ENCODE data around the gene BICRAL.
A peak's percentile ranks its signal among the peaks of the same experiment; 100 is the strongest.
"Not testable (repeated sequence)": the region's sequence is repeated elsewhere in the genome, so short reads cannot be mapped to it uniquely, and the experiment has no call there.

BICRAL gene

DNA sequence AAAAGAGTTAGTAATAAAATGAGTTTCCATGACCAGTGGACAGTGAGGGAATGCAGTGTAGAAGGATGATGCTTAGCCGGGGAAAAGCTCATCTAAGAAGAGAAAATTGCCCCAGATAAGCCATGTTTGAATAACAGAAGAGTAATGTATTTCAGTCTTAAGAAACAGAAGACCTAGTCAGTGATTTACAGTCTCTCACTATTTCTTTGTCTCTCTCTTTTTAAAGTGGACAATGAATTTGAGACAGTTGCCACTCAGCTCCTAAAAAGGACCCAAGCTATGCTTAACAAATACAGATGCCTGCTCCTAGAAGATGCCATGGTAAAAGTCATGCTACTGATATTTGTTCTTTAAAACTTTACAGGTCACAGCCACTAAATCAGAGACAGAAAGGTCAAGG lies 78.2 kb downstream of the BICRAL start:
- no peak for DNase-seq

- no peak for DNase-seq
Measured at GRCh38 chr6:42860481-42860880, 78.6 kb downstream of the BICRAL start.

DNA sequence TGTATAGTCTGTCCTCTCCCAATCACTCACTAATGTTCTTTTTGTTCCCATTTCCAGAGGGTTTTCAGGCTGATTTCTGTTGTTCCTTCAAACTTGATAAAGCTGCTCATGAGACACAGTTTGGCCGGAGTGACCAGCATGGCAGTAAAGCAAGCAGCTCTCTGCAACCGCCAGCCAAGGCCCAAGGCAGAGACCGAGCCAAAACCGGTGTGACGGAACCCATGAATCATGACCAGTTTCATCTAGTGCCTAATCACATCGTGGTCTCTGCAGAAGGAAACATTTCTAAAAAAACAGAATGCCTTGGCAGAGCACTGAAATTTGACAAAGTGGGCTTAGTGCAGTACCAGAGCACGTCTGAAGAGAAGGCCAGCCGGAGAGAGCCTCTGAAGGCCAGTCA lies 82.8 kb downstream of the BICRAL start:
- DNase-seq = no peak

GRCh38 chr6:42870145-42870936 lies 88.5 kb downstream of the BICRAL start:
- no peak for DNase-seq

DNA sequence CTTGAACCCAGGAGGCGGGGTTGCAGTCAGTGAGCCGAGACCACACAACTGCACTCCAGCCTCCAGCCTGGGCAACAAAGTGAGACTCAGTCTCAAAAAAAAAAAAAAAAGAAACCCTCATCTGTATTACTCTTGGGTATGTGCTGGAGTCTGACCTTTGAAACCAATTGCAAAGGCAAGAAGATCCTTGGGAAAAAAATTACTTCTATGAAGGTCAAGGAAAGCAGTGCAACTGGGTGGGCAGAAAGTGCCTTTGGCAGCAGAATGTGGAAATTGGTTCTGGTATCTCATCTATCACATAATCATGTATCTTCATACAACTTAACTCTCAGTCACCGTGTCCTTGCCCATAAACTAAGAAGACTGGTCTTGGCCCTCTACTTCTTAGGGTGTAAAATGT lies 89.9 kb downstream of the BICRAL start:
- DNase-seq = no peak

DNA sequence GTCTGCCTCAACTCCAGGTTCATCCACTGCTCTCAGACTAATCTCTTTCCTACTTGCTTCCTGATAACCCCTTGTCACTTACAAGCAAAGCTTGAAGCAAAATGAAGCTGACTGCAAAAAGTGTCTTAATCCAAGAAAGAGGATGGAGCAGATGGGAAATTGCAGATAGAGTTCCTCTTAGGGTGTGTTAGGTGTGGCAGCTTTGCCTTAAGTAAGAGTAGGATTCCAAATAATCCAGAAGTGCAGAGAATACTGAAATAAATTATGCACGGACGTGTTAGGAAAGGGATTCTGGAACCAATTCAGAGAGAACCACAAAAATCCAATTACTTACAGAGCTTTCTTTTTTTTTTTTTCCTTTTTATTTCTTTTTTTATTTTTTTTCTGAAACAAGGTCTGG lies 91.5 kb downstream of the BICRAL start:
- DNase-seq = no peak

GRCh38 chr6:42877695-42878094 lies 95.8 kb downstream of the BICRAL start:
- no peak for DNase-seq

DNA sequence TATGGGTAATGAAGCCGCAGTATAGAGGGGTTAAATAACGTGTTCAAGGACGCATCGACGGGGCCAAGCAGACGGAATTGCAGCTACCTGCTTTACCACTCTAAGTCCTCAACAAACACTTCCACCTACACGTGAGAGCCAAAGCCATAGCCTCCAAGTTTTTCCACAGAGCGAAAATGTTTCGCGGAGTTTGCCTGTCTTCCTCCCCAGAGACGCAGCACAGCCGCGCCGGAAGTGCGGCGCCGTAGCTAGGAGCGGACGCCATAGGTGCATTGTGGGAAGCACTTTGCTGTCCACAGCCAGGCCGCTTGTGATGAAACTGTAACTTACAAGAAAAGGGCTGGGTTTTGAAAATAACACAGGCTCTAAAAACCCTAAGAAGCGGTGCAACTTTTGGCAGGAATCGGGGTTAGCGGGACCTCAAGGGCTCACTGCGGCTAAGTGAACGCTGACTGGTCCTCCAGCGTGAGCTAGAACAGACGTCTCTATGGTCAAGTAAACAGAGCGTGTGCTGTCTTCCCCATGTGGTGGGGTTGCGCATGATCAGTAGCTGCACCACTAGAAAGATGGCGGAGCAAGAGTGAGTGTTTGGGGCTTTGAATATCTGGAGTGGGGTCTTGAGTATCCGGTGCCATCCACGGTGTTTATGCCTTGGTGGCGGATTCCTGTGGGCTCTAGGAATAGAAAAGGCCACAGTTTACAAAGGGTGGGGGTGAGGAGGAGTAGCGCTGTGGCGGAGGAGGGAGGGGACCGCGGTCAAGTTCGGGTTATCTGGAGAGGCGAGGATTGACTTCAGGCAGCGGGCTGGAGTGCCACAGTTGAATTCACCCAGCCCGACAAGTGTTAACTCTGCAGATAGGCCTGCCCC lies 97.8 kb downstream of the BICRAL start, which contains the start of gene RPL7L1:
Gene RPL7L1 (plus strand): TSS at position 245 of the 868 bp plus-strand sequence. CDS start 295 bp downstream, at position 540.
- peak; percentile 73 for DNase-seq

GRCh38 chr6:42880240-42880817 lies 98.5 kb downstream of the BICRAL start:
- not testable (repeated sequence) for DNase-seq

DNA sequence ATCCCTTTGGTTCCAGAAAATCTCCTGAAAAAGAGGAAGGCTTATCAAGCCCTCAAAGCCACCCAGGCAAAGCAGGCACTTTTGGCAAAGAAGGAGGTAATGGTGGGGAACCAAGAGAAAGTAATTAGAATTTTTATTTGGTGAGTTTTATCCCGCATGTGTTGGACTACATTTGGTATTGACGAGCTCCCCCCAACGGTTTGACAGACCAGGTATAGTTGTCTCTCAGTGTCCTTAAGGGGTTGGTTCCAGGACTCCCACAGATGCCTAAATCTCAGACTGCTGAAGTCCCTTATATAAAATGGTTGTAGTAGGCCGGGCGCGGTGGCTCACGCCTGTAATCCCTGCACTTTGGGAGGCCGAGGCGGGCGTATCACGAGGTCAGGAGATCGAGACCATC lies 99.0 kb downstream of the BICRAL start:
- DNase-seq = not testable (repeated sequence)

- DNase-seq = no peak
Measured at GRCh38 chr6:42885702-42886101, 103.8 kb downstream of the BICRAL start.

- not testable (repeated sequence) for DNase-seq
Measured at GRCh38 chr6:42888201-42888600, 106.3 kb downstream of the BICRAL start.

- DNase-seq = no peak
Measured at GRCh38 chr6:42889815-42890214, 108.0 kb downstream of the BICRAL start.

GRCh38 chr6:42890311-42891198 lies 108.7 kb downstream of the BICRAL start:
- peak; percentile 77 for DNase-seq

- no peak for DNase-seq
Measured at GRCh38 chr6:42891199-42891722, 109.4 kb downstream of the BICRAL start.

- not testable (repeated sequence) for DNase-seq
Measured at GRCh38 chr6:42894041-42894828, 112.4 kb downstream of the BICRAL start.

GRCh38 chr6:42896178-42896719 lies 114.4 kb downstream of the BICRAL start:
- DNase-seq = no peak

DNA sequence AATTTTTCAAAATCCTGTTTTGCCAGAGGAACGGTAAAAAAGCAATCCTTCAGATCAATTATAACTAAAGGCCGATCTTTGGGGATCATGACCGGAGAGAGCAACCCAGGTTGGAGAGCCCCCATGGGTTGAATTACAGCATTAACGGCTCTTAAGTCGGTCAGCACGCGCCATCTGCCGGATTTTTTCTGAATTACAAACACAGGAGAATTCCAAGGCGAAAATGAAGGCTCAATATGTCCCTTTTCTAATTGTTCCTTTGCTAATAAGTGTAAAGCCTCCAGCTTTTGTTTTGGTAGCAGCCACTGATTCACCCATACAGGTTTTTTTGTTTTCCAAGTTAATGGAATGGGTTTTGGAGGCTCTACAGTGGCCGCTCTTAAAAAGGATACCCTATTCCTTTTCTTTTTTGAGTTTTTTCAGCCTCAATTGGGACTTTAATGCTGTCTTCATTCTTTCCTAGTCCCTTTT lies 117.1 kb downstream of the BICRAL start:
- DNase-seq = peak; percentile 48

- DNase-seq = no peak
Measured at GRCh38 chr6:42899871-42900270, 118.0 kb downstream of the BICRAL start.

DNA sequence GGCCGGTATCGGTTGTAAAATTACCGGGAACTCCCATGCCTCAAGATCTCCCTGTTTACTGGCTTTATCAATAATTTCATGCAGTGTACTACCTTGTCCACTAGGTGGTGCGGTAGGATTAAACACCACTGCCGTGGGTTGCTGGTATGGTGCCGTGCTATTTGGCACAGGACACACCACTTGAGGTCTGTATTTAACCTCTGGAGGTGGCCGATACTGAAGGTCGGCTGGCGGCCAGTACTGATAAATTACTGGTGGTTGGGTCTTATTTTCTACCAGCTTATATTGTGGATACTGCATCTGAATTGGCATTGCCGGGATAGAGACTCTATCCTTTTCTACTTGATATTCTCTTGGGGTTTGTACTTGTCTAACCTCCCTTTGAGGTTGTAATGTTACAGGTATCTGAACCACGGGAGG lies 119.7 kb downstream of the BICRAL start:
- DNase-seq = peak; percentile 54

Measured in activated CD4-positive, alpha-beta T cell treated with anti-CD3 and anti-CD28 coated beads for 1 hour (primary cell).